IMR-90 (cell line): Measurements from ENCODE around the gene ZNF565.

Experiments used
- CTCF ChIP-seq: conservative IDR thresholded peaks from 2 replicates; pipeline ENCODE4 v1.5.1; 2012; ENCODE audit warnings: mild to moderate bottlenecking, low read depth, low read length, improper control_type of control experiment
- ELK1 ChIP-seq: fragments of 150-350 bp; IDR thresholded peaks from 2 replicates; pipeline ENCODE4 v1.6.1; 2016; ENCODE audit warnings: low read depth, mild to moderate bottlenecking, low read length, moderate library complexity, borderline replicate concordance
- FOS ChIP-seq: fragments of 150-350 bp; IDR thresholded peaks from 2 replicates; pipeline ENCODE4 v1.6.1; 2016; ENCODE audit warnings: low read depth, low read length
- MAFK ChIP-seq: IDR thresholded peaks from 2 replicates; pipeline ENCODE4 v1.6.1; 2012; ENCODE audit warnings: low read depth, low read length, improper control_type of control experiment
- MAZ ChIP-seq: IDR thresholded peaks from 2 replicates; pipeline ENCODE4 v1.6.1; 2012; ENCODE audit warnings: low read depth, mild to moderate bottlenecking, low read length, improper control_type of control experiment, moderate library complexity, borderline replicate concordance
- MXI1 ChIP-seq: IDR thresholded peaks from 2 replicates; pipeline ENCODE4 v1.6.1; 2012; ENCODE audit warnings: low read depth, mild to moderate bottlenecking, low read length, moderate library complexity, borderline replicate concordance
- POLR2A ChIP-seq: IDR thresholded peaks from 2 replicates; pipeline ENCODE4 v1.6.1; 2012; ENCODE audit warnings: mild to moderate bottlenecking, low read depth, low read length
- TF ChIP-seq, protein P1 (sequence below): fragments of 150-350 bp; IDR thresholded peaks from 2 replicates; pipeline ENCODE4 v1.6.1; 2017; ENCODE audit warnings: mild to moderate bottlenecking, antibody characterized with exemption, low read length, low read depth

GRCh38 chr19:36152352-36153091, 61.9 kb downstream of the ZNF565 start, which contains the start of gene COX7A1:
- TF ChIP-seq MXI1 (no peak), CTCF (no peak), POLR2A (no peak), ELK1 (no peak), MAFK (no peak), FOS (no peak), MAZ (no peak)
- TF ChIP-seq, protein P1, sequence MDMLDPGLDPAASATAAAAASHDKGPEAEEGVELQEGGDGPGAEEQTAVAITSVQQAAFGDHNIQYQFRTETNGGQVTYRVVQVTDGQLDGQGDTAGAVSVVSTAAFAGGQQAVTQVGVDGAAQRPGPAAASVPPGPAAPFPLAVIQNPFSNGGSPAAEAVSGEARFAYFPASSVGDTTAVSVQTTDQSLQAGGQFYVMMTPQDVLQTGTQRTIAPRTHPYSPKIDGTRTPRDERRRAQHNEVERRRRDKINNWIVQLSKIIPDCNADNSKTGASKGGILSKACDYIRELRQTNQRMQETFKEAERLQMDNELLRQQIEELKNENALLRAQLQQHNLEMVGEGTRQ: no peak
